ENCODE measurements around the gene ORM1.
"Not testable (repeated sequence)": the region's sequence is repeated elsewhere in the genome, so short reads cannot be mapped to it uniquely, and the experiment has no call there.

The ORM1 gene

GRCh38 chr9:114317665-114318357 is 5.1 kb upstream of the ORM1 start:
- no peak overlapping the region for H2AFZ ChIP-seq (ENCODE audit: low read length)
- H3K4me2 ChIP-seq (ENCODE audit: low read depth, low read length): no peak overlapping the region
- H3K9me2 ChIP-seq (replicated peaks; ENCODE audit: insufficient read depth, low read length): no peaks in the 10 kb centered on the region
- H3K27ac ChIP-seq (ENCODE audit: low read length): no peak overlapping the region
- TF ChIP-seq EZH2phosphoT487 (IDR thresholded peaks at IDR 0.05; ENCODE audit: low read length) (no peak), CTCF (IDR thresholded peaks at IDR 0.05; ENCODE audit: low read length) (no peak), EZH2 (optimal IDR thresholded peaks at IDR 0.05; ENCODE audit: low read depth, low read length) (no peak)
- DNase-seq: no peak
- H3K4me1 ChIP-seq (ENCODE audit: low read length): 0 out of 2 replicates have a peak, but pooled peaks cover 3% of the 10 kb centered on the region
- no peak overlapping the region for H3K4me3 ChIP-seq (ENCODE audit: low read length)
- H3K27me3 ChIP-seq (replicated peaks; ENCODE audit: insufficient read depth, low read length): no peaks in the 10 kb centered on the region
- no peaks in the 10 kb centered on the region for H3F3A ChIP-seq (ENCODE audit: insufficient read depth, low read length)
- H3K79me2 ChIP-seq (ENCODE audit: low read length): no peaks in the 10 kb centered on the region
- H3K9me3 ChIP-seq (replicated peaks; ENCODE audit: insufficient read depth, low read length): no peaks in the 10 kb centered on the region
- H3K9ac ChIP-seq (ENCODE audit: low read length): no peak overlapping the region
- no peaks in the 10 kb centered on the region for H3K36me3 ChIP-seq (replicated peaks; ENCODE audit: insufficient read depth, low read length)
- H4K20me1 ChIP-seq (ENCODE audit: insufficient read depth, low read length): no peaks in the 10 kb centered on the region

- TF ChIP-seq CTCF (IDR thresholded peaks at IDR 0.05; ENCODE audit: low read length): no peak
- TF ChIP-seq EZH2 (optimal IDR thresholded peaks at IDR 0.05; ENCODE audit: low read depth, low read length): no peak
- no peak for TF ChIP-seq EZH2phosphoT487 (IDR thresholded peaks at IDR 0.05; ENCODE audit: low read length)
- Histone ChIP-seq H2AFZ (ENCODE audit: low read length) (no peak overlapping the region), H3K4me3 (ENCODE audit: low read length) (no peak overlapping the region), H3K27me3 (replicated peaks; ENCODE audit: insufficient read depth, low read length) (no peaks in the 10 kb centered on the region), H3K27ac (ENCODE audit: low read length) (no peak overlapping the region), H3K4me1 (ENCODE audit: low read length) (0 out of 2 replicates have a peak, but pooled peaks cover 3% of the 10 kb centered on the region), H3K9ac (ENCODE audit: low read length) (no peak overlapping the region), H3K9me2 (replicated peaks; ENCODE audit: insufficient read depth, low read length) (no peaks in the 10 kb centered on the region), H3F3A (ENCODE audit: insufficient read depth, low read length) (no peaks in the 10 kb centered on the region), H4K20me1 (ENCODE audit: insufficient read depth, low read length) (no peaks in the 10 kb centered on the region), H3K9me3 (replicated peaks; ENCODE audit: insufficient read depth, low read length) (no peaks in the 10 kb centered on the region), H3K4me2 (ENCODE audit: low read depth, low read length) (no peak overlapping the region), H3K79me2 (ENCODE audit: low read length) (no peaks in the 10 kb centered on the region), H3K36me3 (replicated peaks; ENCODE audit: insufficient read depth, low read length) (no peaks in the 10 kb centered on the region)
- no peak for DNase-seq
Measured at GRCh38 chr9:114318416-114318815, 4.5 kb upstream of the ORM1 start.

- Histone ChIP-seq H3K4me2 (ENCODE audit: low read depth, low read length) (no peak overlapping the region), H3K4me3 (ENCODE audit: low read length) (no peak overlapping the region), H2AFZ (ENCODE audit: low read length) (no peak overlapping the region), H3K4me1 (ENCODE audit: low read length) (0 out of 2 replicates have a peak, but pooled peaks cover 3% of the 10 kb centered on the region), H3F3A (ENCODE audit: insufficient read depth, low read length) (no peaks in the 10 kb centered on the region), H3K79me2 (ENCODE audit: low read length) (no peaks in the 10 kb centered on the region), H3K9me2 (replicated peaks; ENCODE audit: insufficient read depth, low read length) (no peaks in the 10 kb centered on the region), H3K36me3 (replicated peaks; ENCODE audit: insufficient read depth, low read length) (no peaks in the 10 kb centered on the region), H3K9me3 (replicated peaks; ENCODE audit: insufficient read depth, low read length) (no peaks in the 10 kb centered on the region), H4K20me1 (ENCODE audit: insufficient read depth, low read length) (no peaks in the 10 kb centered on the region), H3K27ac (ENCODE audit: low read length) (no peak overlapping the region), H3K9ac (ENCODE audit: low read length) (no peak overlapping the region), H3K27me3 (replicated peaks; ENCODE audit: insufficient read depth, low read length) (no peaks in the 10 kb centered on the region)
- DNase-seq: no peak
- no peak for TF ChIP-seq EZH2phosphoT487 (IDR thresholded peaks at IDR 0.05; ENCODE audit: low read length)
- TF ChIP-seq EZH2 (optimal IDR thresholded peaks at IDR 0.05; ENCODE audit: low read depth, low read length): no peak
- TF ChIP-seq CTCF (IDR thresholded peaks at IDR 0.05; ENCODE audit: low read length): no peak
Measured at GRCh38 chr9:114319147-114319546, 3.8 kb upstream of the ORM1 start.

- not testable (repeated sequence) for H3K9me3 ChIP-seq (replicated peaks; ENCODE audit: insufficient read depth, low read length); H3K36me3 ChIP-seq (replicated peaks; ENCODE audit: insufficient read depth, low read length); H3K27me3 ChIP-seq (replicated peaks; ENCODE audit: insufficient read depth, low read length); H3K4me1 ChIP-seq (ENCODE audit: low read length); H3K4me3 ChIP-seq (ENCODE audit: low read length); H2AFZ ChIP-seq (ENCODE audit: low read length); DNase-seq; H3F3A ChIP-seq (ENCODE audit: insufficient read depth, low read length); H3K9ac ChIP-seq (ENCODE audit: low read length); H3K79me2 ChIP-seq (ENCODE audit: low read length); H3K4me2 ChIP-seq (ENCODE audit: low read depth, low read length); H4K20me1 ChIP-seq (ENCODE audit: insufficient read depth, low read length); H3K27ac ChIP-seq (ENCODE audit: low read length); H3K9me2 ChIP-seq (replicated peaks; ENCODE audit: insufficient read depth, low read length)
Measured at GRCh38 chr9:114320710-114321109, 2.2 kb upstream of the ORM1 start.
